NCI-H1105 treated with DMSO at 0.1 percent for 48 hours (cell line): ENCODE data around the gene MCC.
A peak's percentile ranks its signal among the peaks of the same experiment; 100 is the strongest.

Experiments
- DNase-seq: peaks from one replicate; lab custom pipeline; 2025; lab: John Stamatoyannopoulos, UW

Gene MCC

DNA sequence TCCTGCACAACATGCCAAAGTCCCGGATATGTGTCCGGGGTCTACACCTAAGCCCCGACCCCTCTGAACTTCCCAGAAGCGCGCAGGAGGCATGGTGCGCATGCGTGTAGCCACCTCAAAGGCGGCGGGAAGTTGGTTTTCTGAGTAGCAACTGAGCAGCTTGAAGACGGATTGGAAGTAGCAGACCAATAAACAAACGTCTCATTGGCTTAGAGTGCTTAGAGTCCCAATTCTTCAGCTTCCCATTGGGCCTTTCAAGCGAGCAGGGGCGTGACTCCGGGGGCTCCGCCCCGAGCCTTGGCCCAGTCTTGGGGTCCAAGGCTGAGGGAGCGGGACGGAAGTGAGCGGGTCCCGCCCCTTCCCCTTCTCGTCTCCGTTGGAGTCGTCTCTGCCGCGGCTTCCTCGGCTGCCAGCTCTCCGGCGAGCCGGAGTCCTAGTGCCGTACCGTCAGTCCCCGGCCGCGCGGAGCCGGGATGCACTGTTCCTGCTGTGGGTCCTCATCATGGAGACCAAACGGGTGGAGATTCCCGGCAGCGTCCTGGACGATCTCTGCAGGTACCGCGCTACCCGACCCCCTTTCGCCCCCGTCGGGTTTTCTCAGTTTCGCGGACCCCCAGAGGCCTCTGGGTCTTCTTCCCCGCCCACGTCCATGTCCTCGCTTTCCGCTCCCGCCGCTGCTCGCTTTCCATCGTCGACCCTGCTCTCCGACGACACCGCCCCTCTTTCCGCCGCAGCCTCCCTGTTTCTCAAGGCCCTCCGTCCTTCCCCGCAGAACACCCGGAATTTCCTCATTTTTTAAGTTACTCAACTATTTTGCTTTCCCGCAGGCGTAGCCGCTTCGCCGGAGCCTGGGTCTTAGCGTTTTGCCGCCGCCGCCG lies 511.6 kb downstream of the MCC start, which contains the start of gene DCP2:
DCP2 (plus strand) TSS at position 367 of the 878 bp plus-strand sequence; CDS start at position 503, 136 bp downstream.
- DNase-seq, result peak; percentile 93

DNA sequence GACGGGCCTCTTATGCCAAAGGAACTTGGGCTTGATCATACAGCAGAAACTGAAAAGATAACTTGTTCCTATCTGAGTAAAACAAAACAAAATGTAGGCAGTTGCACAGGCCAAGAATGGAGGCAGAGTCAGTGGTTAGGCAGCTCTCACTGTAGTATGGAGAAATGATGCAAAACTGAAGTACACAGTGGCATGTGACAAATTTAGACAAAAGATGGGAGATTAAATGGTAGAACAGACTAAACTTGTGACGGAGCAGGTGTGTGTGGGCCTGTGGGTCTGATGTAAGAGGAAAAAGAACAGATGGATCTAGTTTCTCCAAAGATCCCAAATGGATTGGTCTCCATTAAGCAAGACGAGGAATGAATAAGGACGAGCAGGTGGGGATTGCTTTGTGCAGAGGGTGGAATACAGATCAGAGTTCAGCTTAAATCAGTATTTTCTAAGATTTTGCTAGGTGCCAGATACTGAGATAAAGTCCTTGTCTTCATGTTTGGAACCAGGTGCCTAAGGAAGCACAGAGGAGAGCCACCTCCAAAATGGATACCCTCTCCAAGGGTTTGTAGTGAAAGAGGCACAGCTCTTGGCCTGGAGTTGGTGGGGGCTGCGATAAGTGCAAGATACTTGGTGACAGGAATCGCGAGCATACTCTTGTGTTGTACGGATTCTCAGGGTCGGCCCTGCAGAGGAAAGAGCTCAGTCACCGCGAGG lies 512.4 kb downstream of the MCC start:
- no peak for DNase-seq

DNA sequence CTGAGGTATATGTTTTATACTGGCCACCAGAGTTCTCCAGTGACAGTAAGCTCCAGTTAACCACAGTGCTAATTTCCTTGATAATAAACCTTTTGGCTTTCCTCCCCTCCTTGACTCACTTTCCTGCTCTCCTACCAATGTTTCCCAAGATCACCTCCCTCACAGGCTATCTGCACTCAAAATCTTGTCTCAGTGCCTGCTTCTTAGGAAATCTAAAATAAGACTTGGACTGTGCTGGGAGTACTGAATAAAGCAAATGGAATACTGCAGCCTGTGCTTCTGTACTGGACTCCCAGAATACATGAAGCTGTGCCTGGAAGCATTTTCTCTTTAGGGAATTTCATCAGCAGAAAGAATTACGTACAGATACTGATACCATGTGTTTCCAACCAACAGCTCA lies 513.4 kb downstream of the MCC start:
- no peak for DNase-seq

DNA sequence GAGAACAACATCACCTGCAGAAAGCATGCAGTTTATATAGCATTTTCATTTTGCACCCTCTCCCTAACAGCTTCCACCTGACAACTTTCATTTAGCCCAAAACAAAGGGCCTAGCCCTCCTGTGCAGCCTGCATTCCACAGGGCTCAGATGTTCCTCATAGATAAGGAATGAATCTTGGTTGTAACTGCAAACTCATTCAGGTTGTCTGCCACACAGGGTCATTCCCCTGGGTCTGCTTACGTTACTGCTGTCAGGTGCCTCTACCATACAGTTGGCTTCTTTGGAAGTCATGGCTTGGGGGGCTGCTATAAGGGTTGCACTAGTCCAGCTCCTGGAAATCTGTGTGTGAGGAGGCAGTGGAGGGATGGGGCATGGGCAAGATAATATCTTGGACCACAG lies 514.3 kb downstream of the MCC start:
- DNase-seq, result no peak

DNA sequence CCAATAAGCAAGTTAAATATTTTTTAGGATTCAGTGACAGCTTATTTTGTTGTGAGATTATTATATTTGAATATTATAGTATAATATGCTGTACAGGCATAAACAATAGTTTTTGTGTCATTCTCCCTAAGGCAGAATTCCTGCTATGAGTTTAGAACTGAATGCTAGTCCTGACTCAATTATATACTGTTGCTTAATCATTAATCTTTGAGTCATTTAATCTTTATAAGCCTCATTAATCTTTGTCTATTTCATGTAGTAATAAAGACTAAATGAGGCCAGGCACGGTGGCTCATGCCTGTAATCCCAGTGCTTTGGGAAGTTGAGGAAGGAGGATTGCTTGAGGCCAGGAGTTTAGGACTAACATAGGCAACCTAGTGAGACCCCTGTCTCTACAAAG lies 515.2 kb downstream of the MCC start:
- no peak for DNase-seq
